Inflammatory macrophage (primary cell): ENCODE results near the gene MCM3.

Experiments used
- DNase-seq, 2 donors: peaks; one replicate each; pipeline ENCODE4 v3.0.0-alpha.2; 2020 to 2022
- total RNA-seq, 18 experiments: gene quantifications; one replicate each; lab custom pipeline; 2026; ENCODE audit warnings: mixed read lengths in 6 of 18, inconsistent platforms in 2 of 18; lab: John Stamatoyannopoulos, UW

The MCM3 gene
- 9.8 to 110 (median 81.9) reads per million in 18 experiments for total RNA-seq

DNA sequence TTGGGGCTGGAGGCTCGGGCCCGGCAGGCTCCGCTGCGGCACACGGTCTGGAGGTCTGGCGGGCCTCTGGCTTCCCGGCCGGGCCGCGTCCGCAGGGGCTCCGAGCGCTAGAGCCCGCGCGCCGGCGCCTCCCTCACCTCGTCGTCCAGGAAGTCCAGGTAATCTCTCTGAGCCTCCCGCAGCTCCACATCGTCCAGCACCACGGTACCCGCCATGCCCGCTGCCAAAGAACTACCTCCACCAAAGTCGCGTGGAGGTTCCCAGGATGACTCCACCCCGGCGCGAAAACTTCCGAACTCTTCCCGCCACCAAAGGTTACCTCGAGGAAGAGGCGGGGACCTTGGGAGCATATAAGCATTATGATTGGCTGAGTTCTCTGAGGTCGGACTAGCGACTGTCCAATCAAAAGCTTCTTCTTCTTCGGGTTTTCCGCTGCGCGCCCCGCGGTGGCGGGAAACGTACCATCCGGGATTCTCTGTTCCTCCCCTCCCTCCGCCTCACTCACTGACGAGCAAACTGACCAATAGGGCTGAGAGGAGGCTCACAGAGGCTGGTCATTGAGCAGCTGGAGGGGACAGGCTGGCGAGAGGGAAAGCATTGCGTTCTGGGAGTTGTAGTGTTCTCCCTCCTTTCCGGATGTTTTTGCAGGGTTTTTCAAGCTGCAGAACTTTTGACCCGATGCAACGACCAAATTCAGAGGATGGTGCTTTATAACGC lies at the start of gene MCM3:
TSS of gene MCM3 (minus strand) at position 283 of the 717 bp plus-strand sequence. CDS start at position 215, 68 bp downstream.
- DNase-seq = peak; percentile 99 to 100

DNA sequence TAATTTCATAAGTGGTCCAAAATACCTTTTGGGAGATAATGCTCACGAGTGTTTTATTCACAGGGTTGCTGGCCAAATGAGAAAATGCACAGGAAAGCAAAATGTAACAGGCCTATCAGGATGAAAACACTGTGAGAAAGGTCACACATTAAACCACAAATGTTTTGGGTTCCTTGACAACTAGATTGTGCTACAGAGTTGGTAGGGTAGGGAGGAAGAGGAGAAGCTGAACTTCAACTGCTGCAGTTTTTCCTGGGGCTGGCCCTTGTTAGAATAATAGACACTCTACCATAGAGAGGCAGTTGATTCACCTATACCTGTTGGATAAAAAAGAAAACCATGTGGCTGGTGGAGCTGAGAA lies 49.3 kb upstream of the MCM3 start:
- peak in 1 of 2 donors; percentile 24 for DNase-seq

- DNase-seq = no peak
Measured at GRCh38 chr6:52331793-52332457, 47.4 kb upstream of the MCM3 start.

GRCh38 chr6:52330470-52330869 lies 45.9 kb upstream of the MCM3 start:
- DNase-seq = peak; percentile 47 to 56

- DNase-seq = no peak
Measured at GRCh38 chr6:52328729-52329128, 44.2 kb upstream of the MCM3 start.

DNA sequence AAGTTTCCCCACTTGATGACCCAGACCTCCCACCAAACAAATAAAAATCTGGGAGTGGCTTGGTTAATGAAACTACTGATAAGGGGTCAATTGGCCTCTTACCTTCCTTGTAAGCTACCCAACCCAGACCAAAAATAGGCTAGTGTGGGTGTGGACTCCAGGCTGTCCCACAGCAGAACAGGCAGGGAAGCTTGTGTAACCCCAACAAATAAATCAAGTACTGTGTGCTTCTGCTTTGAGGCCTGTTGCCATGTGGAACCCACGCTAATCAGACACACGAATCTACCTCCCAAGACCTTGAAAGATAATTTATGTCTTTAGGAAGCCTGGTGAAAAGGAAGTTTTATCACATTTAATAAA lies 43.7 kb upstream of the MCM3 start:
- peak; percentile 55 to 78 for DNase-seq

- DNase-seq = no peak
Measured at GRCh38 chr6:52326540-52327364, 42.2 kb upstream of the MCM3 start.

DNA sequence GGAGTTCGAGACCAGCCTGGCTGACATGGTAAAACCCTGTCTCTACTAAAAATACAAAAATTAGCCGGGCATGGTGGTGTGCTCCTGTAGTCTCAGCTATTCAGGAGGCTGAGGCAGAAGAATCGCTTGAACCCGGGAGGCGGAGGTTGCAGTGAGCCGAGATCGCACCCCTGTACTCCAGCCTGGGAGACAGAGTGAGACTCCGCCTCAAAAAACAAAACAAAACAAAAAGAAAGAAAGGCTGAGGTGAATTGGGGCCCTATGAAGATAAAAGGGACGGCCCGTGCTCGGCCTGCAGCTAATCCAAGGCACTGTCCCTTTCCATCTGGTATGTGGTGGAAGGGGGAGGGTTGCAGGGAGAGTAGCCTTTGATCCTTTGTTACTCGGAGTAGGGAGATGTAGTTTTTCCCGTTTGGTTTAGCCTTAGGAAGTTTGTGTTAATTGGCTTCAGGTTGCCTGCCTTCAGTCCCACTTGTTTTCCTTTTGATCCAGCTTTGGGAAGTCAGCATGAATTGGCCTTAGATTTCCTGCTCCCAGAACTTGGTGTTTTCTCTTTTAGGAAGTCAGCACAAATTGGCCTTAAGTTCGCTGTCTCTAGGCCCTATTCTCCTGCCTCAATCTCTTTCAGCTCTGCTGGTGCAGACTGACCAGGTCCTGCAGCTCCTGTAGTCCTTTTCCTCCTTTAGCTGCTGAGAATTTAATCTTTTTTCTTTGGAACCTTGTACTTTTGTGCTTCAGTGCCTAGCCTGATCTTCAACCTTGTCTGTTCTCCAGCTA lies 41.3 kb upstream of the MCM3 start:
- DNase-seq = no peak

DNA sequence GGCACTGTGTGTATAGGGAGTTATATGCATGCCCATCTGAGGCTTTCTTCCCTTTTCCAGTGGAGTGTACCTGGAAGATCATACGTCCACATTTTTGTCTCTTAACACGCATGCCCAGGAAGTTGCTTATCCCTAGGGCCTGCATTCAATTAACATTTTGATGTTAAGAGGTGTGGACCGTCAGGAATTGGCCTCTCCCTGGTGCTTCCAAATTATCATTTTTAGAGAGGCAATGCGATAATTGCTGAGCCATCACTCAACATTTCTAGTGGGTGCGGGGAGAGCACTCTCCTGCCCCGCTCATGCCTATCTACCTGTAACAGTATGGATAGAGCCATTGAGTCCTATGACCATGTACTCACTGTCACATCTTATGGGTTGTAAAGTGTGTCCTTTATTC lies 39.6 kb upstream of the MCM3 start:
- no peak for DNase-seq

GRCh38 chr6:52317841-52318581 lies 33.5 kb upstream of the MCM3 start:
- DNase-seq = peak; percentile 38 to 49

DNA sequence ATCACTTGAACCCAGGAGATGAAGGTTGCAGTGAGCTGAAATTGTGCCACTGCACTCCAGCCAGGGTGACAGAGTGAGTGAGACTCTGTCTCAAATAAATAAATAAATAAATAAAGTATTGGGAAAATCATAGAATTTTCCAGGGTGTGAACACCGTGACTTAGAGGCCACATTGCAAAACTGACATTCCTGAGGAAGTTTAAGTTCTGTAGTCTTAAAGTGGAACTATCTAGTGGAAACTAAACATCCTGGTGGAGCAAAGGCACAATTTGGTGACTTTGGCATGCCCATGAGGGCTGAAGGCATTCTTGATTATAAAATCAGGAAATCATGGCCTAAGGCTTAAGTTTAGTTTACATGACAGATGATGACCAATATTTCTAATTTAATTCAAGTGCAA lies 32.7 kb upstream of the MCM3 start:
- DNase-seq = peak in 1 of 2 donors; percentile 34

- no peak for DNase-seq
Measured at GRCh38 chr6:52314752-52315151, 30.2 kb upstream of the MCM3 start.

DNA sequence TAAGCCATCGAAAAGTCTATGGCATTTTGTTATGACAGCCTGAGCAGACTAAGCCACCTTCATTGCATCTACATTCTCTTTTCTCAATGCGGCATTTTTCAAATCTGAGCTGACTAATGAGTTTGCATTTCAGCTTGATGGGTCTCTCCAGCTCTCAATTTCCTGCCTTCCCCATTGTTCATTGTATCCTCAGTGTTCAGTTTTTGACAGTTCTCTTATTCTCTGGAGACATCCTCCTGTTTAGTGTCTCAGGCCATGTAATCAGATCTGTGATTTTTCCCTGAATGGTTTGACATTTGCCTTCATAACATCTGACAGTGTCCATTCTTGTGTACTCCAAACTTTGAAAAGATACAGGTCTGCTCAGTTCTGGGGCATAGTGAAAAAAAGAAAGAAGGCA lies 27.9 kb upstream of the MCM3 start:
- DNase-seq = no peak

- peak; percentile 46 to 65 for DNase-seq
Measured at GRCh38 chr6:52310932-52311331, 26.4 kb upstream of the MCM3 start.

DNA sequence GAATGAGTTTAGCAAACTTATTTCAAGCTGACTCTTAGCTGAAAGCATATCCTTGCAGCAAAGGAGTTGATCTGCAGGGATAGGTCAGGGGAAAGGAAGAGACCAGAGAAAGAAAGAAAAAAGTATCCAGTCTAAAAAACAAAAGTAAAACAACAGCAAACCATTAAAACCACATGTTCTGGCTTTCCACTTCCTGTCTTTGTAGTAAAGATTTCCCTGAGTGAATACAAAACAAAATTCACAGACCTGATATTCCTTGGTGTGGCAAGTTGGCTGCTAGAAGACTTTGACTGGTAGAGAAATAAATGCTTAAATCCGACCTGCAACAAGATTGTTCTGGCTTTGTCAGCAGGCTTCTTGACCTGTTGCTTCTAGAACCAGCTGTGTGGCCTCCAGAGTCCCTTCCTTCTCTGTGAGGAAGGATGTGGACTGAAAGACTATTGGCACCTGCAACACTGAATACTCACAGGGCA lies 23.4 kb upstream of the MCM3 start:
- DNase-seq = peak in 1 of 2 donors; percentile 22

GRCh38 chr6:52306972-52307870 lies 22.7 kb upstream of the MCM3 start:
- DNase-seq = no peak

DNA sequence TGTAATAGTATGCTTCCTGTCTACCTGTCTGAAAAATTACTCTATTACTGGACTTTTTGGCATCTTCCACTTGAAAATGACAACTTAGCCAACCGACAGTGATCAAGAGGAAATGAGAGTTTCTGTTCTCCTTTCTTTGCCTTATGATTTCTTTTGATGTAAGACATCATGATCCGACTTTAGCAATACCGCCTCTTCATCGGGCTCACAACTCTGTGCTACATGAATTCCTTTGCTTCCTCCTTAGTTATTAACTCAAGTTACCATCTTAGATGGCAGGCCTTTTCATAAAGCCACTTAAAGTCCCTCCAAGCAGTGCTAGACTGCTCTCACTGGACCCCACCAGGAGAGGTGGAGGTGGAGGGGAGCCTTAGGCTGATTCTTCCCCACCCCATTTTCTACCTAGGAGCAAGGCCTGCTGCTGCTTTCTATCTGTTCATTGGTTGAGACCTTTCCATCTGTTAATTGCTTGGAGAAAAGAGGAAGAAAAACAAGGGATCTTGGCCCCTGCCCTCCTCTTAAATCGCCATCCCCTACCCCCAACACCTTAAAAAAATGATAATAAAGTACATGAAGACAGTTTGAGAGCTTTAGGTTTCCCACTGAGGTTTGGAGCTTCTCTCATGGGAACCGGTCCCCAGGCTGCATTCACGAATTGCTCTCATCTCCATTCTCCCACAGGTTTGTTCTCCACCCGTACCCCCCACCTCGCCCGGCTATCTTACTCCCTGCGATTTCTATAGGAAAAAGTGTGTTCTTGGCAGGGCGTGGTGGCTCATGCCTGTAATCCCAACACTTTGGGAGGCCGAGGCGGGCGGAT lies 21.6 kb upstream of the MCM3 start:
- DNase-seq = peak; percentile 95 to 96

GRCh38 chr6:52305411-52305810 lies 20.9 kb upstream of the MCM3 start:
- no peak for DNase-seq

DNA sequence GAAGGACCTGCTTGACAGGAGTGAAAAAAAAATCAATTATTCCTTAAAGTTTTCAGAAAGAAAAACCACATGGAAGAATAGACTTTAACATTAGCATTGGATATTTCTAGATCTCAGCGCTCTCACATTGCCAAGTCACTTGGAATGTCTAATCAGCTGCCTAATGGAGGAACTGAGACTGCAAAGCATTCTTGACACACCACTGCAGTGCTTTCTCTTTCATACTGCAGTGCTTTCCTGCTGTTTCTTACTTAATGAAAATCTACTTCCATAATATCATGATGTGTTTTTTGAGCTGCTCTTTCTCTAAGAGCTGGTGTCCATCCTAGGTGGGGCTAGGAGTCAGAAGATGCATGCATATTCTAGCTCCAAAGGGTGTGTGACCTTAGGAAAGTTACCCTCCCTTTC lies 20.4 kb upstream of the MCM3 start:
- DNase-seq = peak; percentile 83 to 84

- DNase-seq = no peak
Measured at GRCh38 chr6:52303178-52303577, 18.6 kb upstream of the MCM3 start.
